NCI-H2196 (cell line): ENCODE results near the gene SLC10A7.

Experiments
- DNase-seq: peaks from one replicate; lab custom pipeline; 2025; ENCODE audit not compliant: unreplicated experiment; lab: John Stamatoyannopoulos, UW

SLC10A7 gene, protein sequence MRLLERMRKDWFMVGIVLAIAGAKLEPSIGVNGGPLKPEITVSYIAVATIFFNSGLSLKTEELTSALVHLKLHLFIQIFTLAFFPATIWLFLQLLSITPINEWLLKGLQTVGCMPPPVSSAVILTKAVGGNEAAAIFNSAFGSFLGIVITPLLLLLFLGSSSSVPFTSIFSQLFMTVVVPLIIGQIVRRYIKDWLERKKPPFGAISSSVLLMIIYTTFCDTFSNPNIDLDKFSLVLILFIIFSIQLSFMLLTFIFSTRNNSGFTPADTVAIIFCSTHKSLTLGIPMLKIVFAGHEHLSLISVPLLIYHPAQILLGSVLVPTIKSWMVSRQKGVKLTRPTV

GRCh38 chr4:146521541-146522097 is at the start of gene SLC10A7:
Gene SLC10A7 (minus strand): TSS chr4:146521940. CDS start chr4:146521717, 223 bp downstream.
- DNase-seq: peak; percentile 20

DNA sequence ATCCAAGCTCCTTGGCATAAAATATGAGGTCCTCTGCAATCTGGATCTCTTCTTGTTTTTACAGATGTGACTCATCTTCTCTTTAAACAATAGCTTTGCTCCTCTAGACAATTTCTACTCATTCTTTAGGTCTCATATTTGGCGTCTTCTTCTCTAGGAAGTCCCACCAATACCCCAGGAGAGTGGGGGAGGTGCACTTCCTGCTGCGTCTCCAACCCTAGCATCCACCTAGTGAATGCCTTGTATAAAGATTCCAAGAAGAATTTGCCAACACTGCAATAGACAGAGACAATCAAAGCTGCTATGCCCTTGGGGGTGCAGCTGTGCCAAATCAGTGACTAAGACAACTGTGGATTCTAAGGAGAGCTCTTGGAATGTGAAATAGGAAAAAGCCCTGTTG is 45.7 kb upstream of the SLC10A7 start:
- DNase-seq: no peak

- no peak for DNase-seq
These were observed 42.8 kb upstream of the SLC10A7 start for GRCh38 chr4:146564492-146564891.

GRCh38 chr4:146550161-146550560 is 28.4 kb upstream of the SLC10A7 start:
- no peak for DNase-seq

GRCh38 chr4:146548443-146548842 is 26.7 kb upstream of the SLC10A7 start:
- no peak for DNase-seq

- DNase-seq: no peak
These were observed 23.4 kb upstream of the SLC10A7 start for GRCh38 chr4:146545102-146545501.

GRCh38 chr4:146534178-146534577 is 12.4 kb upstream of the SLC10A7 start:
- DNase-seq: no peak

DNA sequence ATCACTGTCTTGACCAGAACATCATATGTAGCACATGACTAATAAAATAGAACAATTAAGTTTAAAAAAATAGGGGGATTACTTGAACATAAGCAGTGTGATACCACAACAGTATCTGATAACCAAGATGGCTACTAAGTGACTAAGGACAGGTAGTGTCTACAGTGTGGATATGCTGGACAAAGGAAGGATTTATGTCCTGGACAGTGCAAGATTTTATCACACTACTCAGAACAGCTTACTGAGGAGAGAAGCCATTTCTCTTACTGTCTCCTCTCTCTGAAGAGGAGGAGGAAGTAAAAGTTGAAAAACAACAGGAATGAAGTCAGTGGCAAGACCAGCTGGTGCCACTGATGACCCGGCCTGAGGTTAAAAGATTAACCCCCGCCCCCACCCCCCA is 4.0 kb upstream of the SLC10A7 start:
- DNase-seq: no peak

DNA sequence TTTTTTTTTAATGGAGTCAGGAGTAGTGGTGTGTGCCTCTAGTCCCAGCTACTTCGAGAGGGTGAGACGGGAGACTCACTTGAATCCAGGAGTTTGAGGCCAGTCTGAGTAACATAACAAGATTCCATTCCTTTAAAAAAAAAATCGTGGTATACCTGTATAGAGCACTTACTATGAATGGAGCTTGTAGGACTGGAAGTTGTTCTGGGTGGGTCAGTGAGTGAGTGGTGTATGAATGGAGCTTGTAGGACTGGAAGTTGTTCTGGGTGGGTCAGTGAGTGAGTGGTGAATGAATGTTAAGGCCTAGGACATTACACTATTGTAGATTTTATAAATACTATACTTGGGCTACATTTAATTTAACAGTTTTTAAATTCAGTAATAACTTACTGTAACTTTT is 2.9 kb upstream of the SLC10A7 start:
- DNase-seq: no peak

- no peak for DNase-seq
These were observed 1.1 kb upstream of the SLC10A7 start for GRCh38 chr4:146522869-146523205.

- peak; percentile 47 for DNase-seq
These were observed 543 bp upstream of the SLC10A7 start for GRCh38 chr4:146522098-146522868.

- peak; percentile 23 for DNase-seq
These were observed 722 bp downstream of the SLC10A7 start for GRCh38 chr4:146520896-146521540.

DNA sequence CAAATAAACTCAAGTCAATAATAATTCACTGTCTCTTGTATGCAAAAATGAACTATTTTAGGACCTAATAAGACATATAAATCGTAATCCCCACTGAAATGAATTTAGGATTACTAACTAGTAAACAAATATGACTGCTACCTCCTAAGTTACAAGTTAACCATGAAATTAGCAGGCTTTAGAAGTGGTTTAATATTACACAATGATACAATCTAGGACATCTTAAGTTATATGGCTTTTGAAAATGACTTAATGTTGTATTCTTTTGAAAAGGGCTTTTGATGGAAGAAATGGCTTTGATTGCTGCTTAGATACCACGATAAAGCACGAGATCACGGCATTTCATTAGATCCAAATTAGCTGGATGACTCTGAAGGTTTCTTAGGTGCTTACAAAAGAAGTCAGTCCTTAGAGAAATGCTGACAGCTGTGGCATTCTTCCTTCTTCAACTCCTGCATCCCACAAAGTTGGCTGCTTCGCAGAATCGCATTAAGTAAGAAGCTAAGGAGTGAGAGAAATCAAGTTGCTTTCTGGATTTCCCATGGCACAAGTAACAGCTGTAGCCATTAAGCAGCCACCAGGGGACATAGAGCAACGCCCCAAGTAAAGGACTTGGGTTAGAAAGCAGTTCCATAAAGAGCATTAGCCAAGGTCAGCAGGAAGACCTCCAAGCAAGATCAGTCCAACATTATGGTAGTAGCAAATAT is 6.9 kb downstream of the SLC10A7 start:
- no peak for DNase-seq

DNA sequence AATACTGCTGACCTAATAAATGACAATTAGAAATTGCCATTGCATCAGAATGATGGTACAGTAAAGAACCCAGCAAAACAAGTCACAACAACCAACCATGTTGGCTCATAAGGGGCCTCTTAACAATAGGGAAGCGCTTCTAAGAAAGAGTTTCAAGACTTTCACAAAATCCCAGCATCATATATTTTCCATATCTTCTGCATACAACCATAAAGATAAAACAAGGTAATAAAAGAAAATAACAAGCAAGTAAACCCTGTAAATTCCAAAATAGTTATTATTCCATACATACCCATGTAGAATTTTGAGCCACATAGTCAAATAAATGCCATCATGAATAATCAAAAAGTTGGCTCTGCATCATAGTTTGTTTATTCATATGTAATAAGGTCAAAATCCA is 8.2 kb downstream of the SLC10A7 start:
- no peak for DNase-seq

GRCh38 chr4:146511381-146511780 is 10.4 kb downstream of the SLC10A7 start:
- no peak for DNase-seq

GRCh38 chr4:146510942-146511341 is 10.8 kb downstream of the SLC10A7 start:
- no peak for DNase-seq

GRCh38 chr4:146508229-146508939 is 13.4 kb downstream of the SLC10A7 start:
- DNase-seq: no peak

DNA sequence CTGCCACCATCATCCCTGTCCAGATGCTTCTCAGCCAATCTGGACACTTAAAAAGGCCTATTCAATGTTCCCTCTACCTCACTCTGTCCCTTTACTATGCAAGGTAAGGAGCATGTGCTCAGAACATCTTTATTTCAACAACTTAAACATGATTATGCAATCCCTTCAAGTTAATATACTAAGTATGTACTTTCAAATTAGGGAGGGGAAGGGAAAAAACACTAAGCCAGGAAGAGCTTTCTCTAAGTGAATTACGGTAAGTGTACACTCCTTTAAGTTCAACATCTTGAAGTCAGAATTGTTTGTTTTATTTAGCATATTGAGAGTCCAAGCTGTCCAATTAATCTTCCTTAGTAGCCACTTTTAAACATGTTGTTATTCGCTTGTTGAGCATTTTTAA is 14.1 kb downstream of the SLC10A7 start:
- DNase-seq: no peak

- no peak for DNase-seq
These were observed 15.5 kb downstream of the SLC10A7 start for GRCh38 chr4:146506272-146506671.

GRCh38 chr4:146500216-146500615 is 21.5 kb downstream of the SLC10A7 start:
- DNase-seq: no peak
